ENCODE results near the gene RCOR1. TPM values are rescaled to one million over a fixed set of nuclear protein-coding genes. Genes with fewer than 3 reads are reported as not detected.

The RCOR1 gene
- total RNA-seq, 1 experiment from 2014 or later = 25.4 TPM

GRCh38 chr14:102768223-102769048, 176.0 kb downstream of the RCOR1 start (continued):
- no peak for TF ChIP-seq ZBTB21 (CRISPR knock-in tag; IDR thresholded peaks at IDR 0.05; ENCODE audit: borderline replicate concordance)
- TF ChIP-seq TEAD1 (CRISPR knock-in tag; IDR thresholded peaks at IDR 0.05) = no peak
- TF ChIP-seq AR (CRISPR knock-in tag; IDR thresholded peaks at IDR 0.05) = no peak
- TF ChIP-seq JUN (CRISPR knock-in tag; IDR thresholded peaks at IDR 0.05) = no peak
- no peak for TF ChIP-seq HMGXB4 (CRISPR knock-in tag; IDR thresholded peaks at IDR 0.05)

GRCh38 chr14:102769049-102769327, 176.5 kb downstream of the RCOR1 start:
- peaks cover 11% of the 10 kb centered on the region for H3K4me1 Mint-ChIP-seq
- H3K9me3 Mint-ChIP-seq = no peaks in the 10 kb centered on the region
- POLR2A ChIA-PET = no interaction called here
- H3K27ac Mint-ChIP-seq = no peak overlapping the region
- DNase-seq (ENCODE audit: low spot score) (no peak), ATAC-seq (no peak)
- no peak overlapping the region for H3K4me3 Mint-ChIP-seq
- CTCF ChIA-PET = no interaction called here
- H3K36me3 Mint-ChIP-seq = no peaks in the 10 kb centered on the region
- no peaks in the 10 kb centered on the region for H3K27me3 Mint-ChIP-seq (ENCODE audit: low read depth)
- TF ChIP-seq ZBTB43 (CRISPR knock-in tag; IDR thresholded peaks at IDR 0.05) = no peak
- TF ChIP-seq NFATC4 (CRISPR knock-in tag; IDR thresholded peaks at IDR 0.05) = no peak
- no peak for TF ChIP-seq KAT7 (CRISPR knock-in tag; IDR thresholded peaks at IDR 0.05; ENCODE audit: borderline replicate concordance)
- TF ChIP-seq E2F5 (CRISPR knock-in tag; IDR thresholded peaks at IDR 0.05) = no peak
- no peak for TF ChIP-seq NR3C1 (CRISPR knock-in tag; conservative IDR thresholded peaks at IDR 0.05; ENCODE audit: low read depth)
- no peak for TF ChIP-seq ZNF532 (CRISPR knock-in tag; IDR thresholded peaks at IDR 0.05; ENCODE audit: borderline replicate concordance)
- TF ChIP-seq SOX15 (CRISPR knock-in tag; IDR thresholded peaks at IDR 0.05) = no peak
- no peak for TF ChIP-seq ZNF423 (CRISPR knock-in tag; IDR thresholded peaks at IDR 0.05)
- no peak for TF ChIP-seq E2F4 (CRISPR knock-in tag; IDR thresholded peaks at IDR 0.05; ENCODE audit: borderline replicate concordance, low read depth)
- TF ChIP-seq ZNF263 (CRISPR knock-in tag; IDR thresholded peaks at IDR 0.05; ENCODE audit: low read depth) = no peak
- TF ChIP-seq E2F1 (CRISPR knock-in tag; IDR thresholded peaks at IDR 0.05) = no peak
- TF ChIP-seq JAZF1 (CRISPR knock-in tag; IDR thresholded peaks at IDR 0.05) = no peak
- no peak for TF ChIP-seq ZNF425 (CRISPR knock-in tag; conservative IDR thresholded peaks at IDR 0.05)
- no peak for TF ChIP-seq CDX4 (CRISPR knock-in tag; IDR thresholded peaks at IDR 0.05; ENCODE audit: borderline replicate concordance)
